OCI-LY1 (cell line): ENCODE measurements around the gene FOXJ3.

ENCODE experiments used
- CTCF ChIP-seq: fragments of 200-600 bp; sonication (generic), shearing (Covaris generic); IDR thresholded peaks from 2 replicates; pipeline ENCODE4 v1.5.1; 2017; ENCODE audit warnings: mild to moderate bottlenecking, antibody characterized with exemption, low read length, moderate library complexity, mixed read lengths
- EZH2 ChIP-seq: fragments of 200-600 bp; sonication (generic), shearing (Covaris generic); IDR thresholded peaks from 2 replicates; pipeline ENCODE4 v1.8.0; 2017; ENCODE audit warnings: borderline replicate concordance, mixed run types, mild to moderate bottlenecking, antibody characterized with exemption, low read length, moderate library complexity, mixed read lengths

GRCh38 chr1:42365118-42365517 is 30.1 kb upstream of the FOXJ3 start:
- TF ChIP-seq CTCF (no peak), EZH2 (no peak)
